HepG2 (cell line): ENCODE results near the gene SLC9A8. TPM values are rescaled to one million over a fixed set of nuclear protein-coding genes. Genes with fewer than 3 reads are reported as not detected.

Source experiments
- ATAD3A ChIP-seq: sonication (generic); formaldehyde crosslinking; IDR thresholded peaks from 2 replicates; pipeline ENCODE4 v1.4.0; 2020; ENCODE audit warnings: missing genetic modification reagents
- BCLAF1 ChIP-seq: fragments of 450-650 bp; IDR thresholded peaks from 2 replicates; pipeline ENCODE4 v1.6.1; 2017; ENCODE audit warnings: mild to moderate bottlenecking
- HOMEZ ChIP-seq: IDR thresholded peaks from 2 replicates; pipeline ENCODE4 v1.6.1; 2016; ENCODE audit warnings: low read depth
- IRX3 ChIP-seq: sonication (generic); formaldehyde crosslinking; IDR thresholded peaks from 2 replicates; pipeline ENCODE4 v1.8.1; 2023; ENCODE audit warnings: mild to moderate bottlenecking, low read depth, missing genetic modification reagents, borderline replicate concordance
- JUN ChIP-seq: sonication (generic); formaldehyde crosslinking; IDR thresholded peaks from 2 replicates; pipeline ENCODE4 v1.4.0; 2020; ENCODE audit warnings: mild to moderate bottlenecking, missing genetic modification reagents
- KAT8 ChIP-seq: IDR thresholded peaks from 2 replicates; pipeline ENCODE4 v1.6.1; 2016; ENCODE audit warnings: missing genetic modification reagents, missing compliant biosample characterization
- MIXL1 ChIP-seq: IDR thresholded peaks from 2 replicates; pipeline ENCODE4 v1.6.1; 2016
- SMC3 ChIP-seq: IDR thresholded peaks from 2 replicates; pipeline ENCODE4 v1.6.1; 2011; ENCODE audit warnings: low read length, improper control_type of control experiment
- STAG1 ChIP-seq: sonication (generic); formaldehyde crosslinking; IDR thresholded peaks from 2 replicates; pipeline ENCODE4 v1.4.0; 2020; ENCODE audit warnings: missing genetic modification reagents
- ZFP1 ChIP-seq: IDR thresholded peaks from 2 replicates; pipeline ENCODE4 v1.6.1; 2016
- ZFX ChIP-seq: sonication (generic); formaldehyde crosslinking; IDR thresholded peaks from 2 replicates; pipeline ENCODE4 v1.4.0; 2020; ENCODE audit warnings: mild to moderate bottlenecking, low read depth, missing genetic modification reagents, moderate library complexity
- ZNF124 ChIP-seq: sonication (generic); formaldehyde crosslinking; IDR thresholded peaks from 2 replicates; pipeline ENCODE4 v1.4.0; 2020; ENCODE audit warnings: missing genetic modification reagents
- ZNF652 ChIP-seq: IDR thresholded peaks from 2 replicates; pipeline ENCODE4 v1.6.1; 2016; ENCODE audit warnings: low read depth, borderline replicate concordance
- polyA plus RNA-seq, 8 experiments: library from polyadenylated mRNA; depleted of rRNA in 3 of 8; stranded (reverse) in 7 of 8; unstranded in 1 of 8; fragments of >200 nt; fragmentation: Illumina TruSeq in 4 of 8; extraction: Trizol in 4 of 8; gene quantifications; 2 replicates each; pipeline versions ENCODE4 v1.2.1 to v1.2.3, GENCODE V29; 2011 to 2016; ENCODE audit warnings: low read depth in 4 of 8, missing spikeins in 1 of 8, mixed read lengths in 1 of 8; ENCODE audit not compliant: insufficient read depth in 1 of 8
- total RNA-seq, 5 experiments: library from RNA; depleted of rRNA; stranded (reverse); fragments of >200 nt; fragmentation: Illumina TruSeq; extraction: Trizol; gene quantifications; 2 replicates each; pipeline ENCODE4 v1.2.3, GENCODE V29; 2016; ENCODE audit warnings: low read depth in 1 of 5

The SLC9A8 gene
- total and polyA plus RNA-seq, 2 of the 13 experiments (the other 11 are each of a cell fraction or from before 2014, with no cell fraction given): 4.1 to 7.4 TPM

GRCh38 chr20:49846206-49846807, 33.7 kb downstream of the SLC9A8 start (continued):
- TF ChIP-seq HOMEZ (0 out of 2 replicates have a peak, but pooled peaks have one; percentile 20), IRX3 (CRISPR knock-in tag) (no peak), BCLAF1 (no peak), KAT8 (CRISPR knock-in tag) (0 out of 2 replicates have a peak, but pooled peaks have one; percentile 31), ATAD3A (CRISPR knock-in tag) (no peak), MIXL1 (CRISPR knock-in tag) (0 out of 2 replicates have a peak, but pooled peaks have one; percentile 23), JUN (no peak), ZNF652 (CRISPR knock-in tag) (no peak), STAG1 (CRISPR knock-in tag) (peak; percentile 97), ZNF124 (CRISPR knock-in tag) (0 out of 2 replicates have a peak, but pooled peaks have one; percentile 45), SMC3 (peak; percentile 92), ZFP1 (CRISPR knock-in tag) (peak; percentile 60; the same call in 1 of the 2 replicates), ZFX (CRISPR knock-in tag) (no peak)
